SK-N-SH (cell line): ENCODE data around the gene DOCK8. TPM values are rescaled to one million over a fixed set of nuclear protein-coding genes. Genes with fewer than 3 reads are reported as not detected.

Experiments
- CTCF ChIA-PET: fragments of 300-600, 350-600 bp; formaldehyde crosslinking; extraction: SDS; loops from one replicate; lab custom pipeline; 2021; lab: Yijun Ruan, JAX
- POLR2A ChIA-PET: fragments of 350-600 bp; sonication (Branson Sonifier 250); formaldehyde crosslinking; extraction: SDS; loops from one replicate; lab custom pipeline; 2020; ENCODE audit warnings: antibody characterized with exemption, inconsistent platforms; lab: Yijun Ruan, JAX
- DNase-seq: peaks from one replicate; pipeline ENCODE4 v3.0.0; 2012
- H2AFZ ChIP-seq: fragments of 200-600 bp; sonication (generic); 2 replicates; pipeline ENCODE4 v1.8.1; 2016; ENCODE audit warnings: antibody characterized with exemption, mild to moderate bottlenecking, low read depth
- H3F3A ChIP-seq: fragments of 200-600 bp; sonication (generic); replicated peaks from 2 replicates; pipeline ENCODE3; 2016; ENCODE audit warnings: antibody characterized with exemption, mild to moderate bottlenecking; ENCODE audit not compliant: insufficient read depth
- H3K27ac ChIP-seq, 2 experiments: fragments of 200-500 bp in 1 of 2; fragments of 200-600 bp in 1 of 2; sonication (Bioruptor generic) in 1 of 2; sonication (generic), shearing (Covaris generic) in 1 of 2; 2 replicates each; pipeline versions ENCODE4 v1.5.1 to v1.6.1; 2014 to 2016; ENCODE audit warnings: low read depth in 2 of 2, inconsistent platforms in 1 of 2, low read length in 1 of 2, mild to moderate bottlenecking in 1 of 2, mixed read lengths in 1 of 2
- H3K27me3 ChIP-seq: fragments of 200-600 bp; sonication (generic), shearing (Covaris generic); 2 replicates; pipeline ENCODE4 v1.6.1; 2016; ENCODE audit warnings: mixed run types; ENCODE audit not compliant: insufficient read depth
- H3K36me3 ChIP-seq, 2 experiments: fragments of 200-500 bp in 1 of 2; fragments of 200-600 bp in 1 of 2; sonication (Bioruptor generic) in 1 of 2; sonication (generic) in 1 of 2; replicated peaks in 1 of 2; 2 replicates each; pipeline versions ENCODE3 to v1.5.1; 2014 to 2016; ENCODE audit warnings: low read length in 1 of 2, mild to moderate bottlenecking in 1 of 2; ENCODE audit not compliant: insufficient read depth in 2 of 2, control insufficient read depth in 1 of 2
- H3K4me1 ChIP-seq, 2 experiments: fragments of 200-500 bp in 1 of 2; fragments of 200-600 bp in 1 of 2; sonication (Bioruptor generic) in 1 of 2; sonication (generic), shearing (Covaris generic) in 1 of 2; 2 replicates each; pipeline versions ENCODE4 v1.5.1 to v1.6.1; 2014 to 2016; ENCODE audit warnings: low read depth in 1 of 2, low read length in 1 of 2, mixed run types in 1 of 2; ENCODE audit not compliant: insufficient read depth in 2 of 2, control insufficient read depth in 1 of 2
- H3K4me2 ChIP-seq: fragments of 200-600 bp; sonication (generic), shearing (Covaris generic); 2 replicates; pipeline ENCODE4 v1.6.1; 2017; ENCODE audit warnings: mixed run types
- H3K4me3 ChIP-seq, 2 experiments: fragments of 200-500 bp in 1 of 2; fragments of 200-600 bp in 1 of 2; sonication (Bioruptor generic) in 1 of 2; sonication (generic), shearing (Covaris generic) in 1 of 2; 2 replicates each; pipeline versions ENCODE4 v1.5.1 to v1.8.1; 2014 to 2016; ENCODE audit warnings: low read depth in 2 of 2, inconsistent platforms in 1 of 2, low read length in 1 of 2, mild to moderate bottlenecking in 1 of 2, mixed read lengths in 1 of 2, moderate library complexity in 1 of 2
- H3K79me2 ChIP-seq: fragments of 200-600 bp; sonication (generic); 2 replicates; pipeline ENCODE4 v1.8.1; 2017; ENCODE audit warnings: mild to moderate bottlenecking; ENCODE audit not compliant: insufficient read depth
- H3K9ac ChIP-seq: fragments of 200-600 bp; sonication (generic); 2 replicates; pipeline ENCODE4 v1.6.1; 2017; ENCODE audit warnings: mixed run types
- H3K9me2 ChIP-seq: fragments of 200-600 bp; sonication (generic); 2 replicates; pipeline ENCODE4 v1.6.1; 2017; ENCODE audit warnings: mixed run types
- H3K9me3 ChIP-seq: fragments of 200-600 bp; sonication (generic); 2 replicates; pipeline ENCODE4 v1.6.1; 2017; ENCODE audit warnings: mixed run types, mild to moderate bottlenecking, moderate library complexity
- H4K20me1 ChIP-seq: fragments of 200-600 bp; sonication (generic); 2 replicates; pipeline ENCODE4 v1.6.1; 2017; ENCODE audit warnings: mild to moderate bottlenecking, mixed run types; ENCODE audit not compliant: insufficient read depth
- EZH2phosphoT487 ChIP-seq: fragments of 200-600 bp; sonication (generic); IDR thresholded peaks from 2 replicates; pipeline ENCODE4 v1.6.1; 2017; ENCODE audit warnings: low read depth, mixed run types, mild to moderate bottlenecking, antibody characterized with exemption, moderate library complexity, borderline replicate concordance
- FOSL2 ChIP-seq: IDR thresholded peaks from 2 replicates; pipeline ENCODE4 v1.4.0; 2012; ENCODE audit warnings: low read depth, mild to moderate bottlenecking, moderate library complexity, borderline replicate concordance
- FOXJ3 ChIP-seq: sonication (generic); formaldehyde crosslinking; IDR thresholded peaks from 2 replicates; pipeline ENCODE4 v1.5.1; 2020; ENCODE audit warnings: mild to moderate bottlenecking, missing genetic modification reagents
- GATA2 ChIP-seq: sonication (generic); formaldehyde crosslinking; IDR thresholded peaks from 2 replicates; pipeline ENCODE4 v1.5.0; 2020; ENCODE audit warnings: mild to moderate bottlenecking, missing genetic modification reagents
- POLR2AphosphoS5 ChIP-seq: IDR thresholded peaks from 2 replicates; pipeline ENCODE4 v1.6.1; 2012; ENCODE audit warnings: low read depth, low read length
- RAD21 ChIP-seq: IDR thresholded peaks from 2 replicates; pipeline ENCODE4 v1.6.1; 2012; ENCODE audit warnings: mild to moderate bottlenecking, low read length
- RCOR1 ChIP-seq: fragments of 150-350 bp; IDR thresholded peaks from 2 replicates; pipeline ENCODE4 v1.6.1; 2017; ENCODE audit warnings: antibody characterized with exemption, low read length
- RFX5 ChIP-seq: IDR thresholded peaks from 2 replicates; pipeline ENCODE4 v1.6.1; 2012; ENCODE audit warnings: mild to moderate bottlenecking, improper control_type of control experiment, low read length
- SMC3 ChIP-seq: IDR thresholded peaks from 2 replicates; pipeline ENCODE4 v1.6.1; 2012; ENCODE audit warnings: low read depth, low read length, improper control_type of control experiment
- TAF1 ChIP-seq: IDR thresholded peaks from 2 replicates; pipeline ENCODE4 v1.6.1; 2012; ENCODE audit warnings: low read depth, mild to moderate bottlenecking, low read length, moderate library complexity, borderline replicate concordance
- WGBS: methylation state at CpG from one replicate; pipeline ENCODE4 v1.1.6; 2017; ENCODE audit warnings: low lambda C conversion rate; 5-methylcytosine and 5-hydroxymethylcytosine counted together
- polyA plus RNA-seq, 3 experiments: library from polyadenylated mRNA; depleted of rRNA; stranded (reverse); fragments of >200 nt; gene quantifications; 2 replicates each; pipeline ENCODE4 v1.2.3, GENCODE V29; 2012
- TF ChIP-seq, protein P1 (sequence below): IDR thresholded peaks from 2 replicates; pipeline ENCODE4; 2012
- TF ChIP-seq, protein P2 (sequence below): fragments of 150-350 bp; IDR thresholded peaks from 2 replicates; pipeline ENCODE4 v1.6.1; 2016; ENCODE audit warnings: mild to moderate bottlenecking, low read depth, low read length
- TF ChIP-seq, protein P3 (sequence below): IDR thresholded peaks from 2 replicates; pipeline ENCODE4 v1.4.0; 2012; ENCODE audit warnings: low read depth
- TF ChIP-seq, protein P4 (sequence below): fragments of 150-350 bp; IDR thresholded peaks from 2 replicates; pipeline ENCODE4 v1.6.1; 2017; ENCODE audit warnings: antibody characterized with exemption, low read length, low read depth, borderline replicate concordance
- TF ChIP-seq, protein P5 (sequence below): IDR thresholded peaks from 2 replicates; pipeline ENCODE4 v1.6.1; 2012; ENCODE audit warnings: mild to moderate bottlenecking, low read depth, low read length, moderate library complexity

DOCK8 gene
- polyA plus RNA-seq, 1 of the 3 experiments (the other 2 are of a cell fraction) = not detected

DNA sequence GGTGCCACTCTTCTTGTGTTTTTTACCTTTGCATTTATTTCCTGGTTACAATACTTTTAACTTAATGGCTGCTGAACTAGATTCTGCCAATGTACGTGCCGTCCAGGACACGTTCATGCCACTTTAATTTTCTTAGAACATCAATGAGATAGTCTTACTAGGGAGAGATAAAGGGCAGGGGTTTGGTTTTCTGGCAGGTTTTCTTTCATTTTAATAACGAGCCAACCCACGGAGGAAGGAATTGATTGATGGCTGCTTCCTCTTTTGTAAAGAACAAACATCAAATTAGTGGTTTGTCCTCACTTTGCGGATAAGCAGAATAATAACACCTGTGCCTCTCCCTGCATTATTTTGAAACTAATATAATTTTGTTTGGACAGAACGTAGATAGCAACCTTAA lies 135.7 kb downstream of the DOCK8 start:
- Histone ChIP-seq H3K36me3 (no peaks in the 10 kb centered on the region), H3F3A (no peaks in the 10 kb centered on the region), H3K9me3 (no peaks in the 10 kb centered on the region), H3K79me2 (no peaks in the 10 kb centered on the region), H2AFZ (no peak overlapping the region), H3K9ac (no peak overlapping the region), H3K9me2 (no peaks in the 10 kb centered on the region), H3K27me3 (peaks cover 50% of the 10 kb centered on the region), H3K4me3 (no peak overlapping the region), H3K27ac (no peak overlapping the region), H3K4me2 (no peak overlapping the region), H4K20me1 (no peaks in the 10 kb centered on the region), H3K4me1 (no peaks in the 10 kb centered on the region)
- TF ChIP-seq, protein P1, sequence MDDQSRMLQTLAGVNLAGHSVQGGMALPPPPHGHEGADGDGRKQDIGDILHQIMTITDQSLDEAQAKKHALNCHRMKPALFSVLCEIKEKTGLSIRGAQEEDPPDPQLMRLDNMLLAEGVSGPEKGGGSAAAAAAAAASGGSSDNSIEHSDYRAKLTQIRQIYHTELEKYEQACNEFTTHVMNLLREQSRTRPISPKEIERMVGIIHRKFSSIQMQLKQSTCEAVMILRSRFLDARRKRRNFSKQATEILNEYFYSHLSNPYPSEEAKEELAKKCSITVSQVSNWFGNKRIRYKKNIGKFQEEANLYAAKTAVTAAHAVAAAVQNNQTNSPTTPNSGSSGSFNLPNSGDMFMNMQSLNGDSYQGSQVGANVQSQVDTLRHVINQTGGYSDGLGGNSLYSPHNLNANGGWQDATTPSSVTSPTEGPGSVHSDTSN = no peak
- TF ChIP-seq FOSL2 (no peak), GATA2 (CRISPR knock-in tag) (no peak), POLR2AphosphoS5 (no peak), RCOR1 (no peak), SMC3 (no peak), EZH2phosphoT487 (no peak), FOXJ3 (CRISPR knock-in tag) (no peak), RAD21 (no peak), TAF1 (no peak), RFX5 (no peak)
- TF ChIP-seq, protein P2, sequence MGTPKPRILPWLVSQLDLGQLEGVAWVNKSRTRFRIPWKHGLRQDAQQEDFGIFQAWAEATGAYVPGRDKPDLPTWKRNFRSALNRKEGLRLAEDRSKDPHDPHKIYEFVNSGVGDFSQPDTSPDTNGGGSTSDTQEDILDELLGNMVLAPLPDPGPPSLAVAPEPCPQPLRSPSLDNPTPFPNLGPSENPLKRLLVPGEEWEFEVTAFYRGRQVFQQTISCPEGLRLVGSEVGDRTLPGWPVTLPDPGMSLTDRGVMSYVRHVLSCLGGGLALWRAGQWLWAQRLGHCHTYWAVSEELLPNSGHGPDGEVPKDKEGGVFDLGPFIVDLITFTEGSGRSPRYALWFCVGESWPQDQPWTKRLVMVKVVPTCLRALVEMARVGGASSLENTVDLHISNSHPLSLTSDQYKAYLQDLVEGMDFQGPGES = no peak
- TF ChIP-seq, protein P3, sequence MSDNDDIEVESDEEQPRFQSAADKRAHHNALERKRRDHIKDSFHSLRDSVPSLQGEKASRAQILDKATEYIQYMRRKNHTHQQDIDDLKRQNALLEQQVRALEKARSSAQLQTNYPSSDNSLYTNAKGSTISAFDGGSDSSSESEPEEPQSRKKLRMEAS = no peak
- TF ChIP-seq, protein P4, sequence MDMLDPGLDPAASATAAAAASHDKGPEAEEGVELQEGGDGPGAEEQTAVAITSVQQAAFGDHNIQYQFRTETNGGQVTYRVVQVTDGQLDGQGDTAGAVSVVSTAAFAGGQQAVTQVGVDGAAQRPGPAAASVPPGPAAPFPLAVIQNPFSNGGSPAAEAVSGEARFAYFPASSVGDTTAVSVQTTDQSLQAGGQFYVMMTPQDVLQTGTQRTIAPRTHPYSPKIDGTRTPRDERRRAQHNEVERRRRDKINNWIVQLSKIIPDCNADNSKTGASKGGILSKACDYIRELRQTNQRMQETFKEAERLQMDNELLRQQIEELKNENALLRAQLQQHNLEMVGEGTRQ = no peak
- TF ChIP-seq, protein P5, sequence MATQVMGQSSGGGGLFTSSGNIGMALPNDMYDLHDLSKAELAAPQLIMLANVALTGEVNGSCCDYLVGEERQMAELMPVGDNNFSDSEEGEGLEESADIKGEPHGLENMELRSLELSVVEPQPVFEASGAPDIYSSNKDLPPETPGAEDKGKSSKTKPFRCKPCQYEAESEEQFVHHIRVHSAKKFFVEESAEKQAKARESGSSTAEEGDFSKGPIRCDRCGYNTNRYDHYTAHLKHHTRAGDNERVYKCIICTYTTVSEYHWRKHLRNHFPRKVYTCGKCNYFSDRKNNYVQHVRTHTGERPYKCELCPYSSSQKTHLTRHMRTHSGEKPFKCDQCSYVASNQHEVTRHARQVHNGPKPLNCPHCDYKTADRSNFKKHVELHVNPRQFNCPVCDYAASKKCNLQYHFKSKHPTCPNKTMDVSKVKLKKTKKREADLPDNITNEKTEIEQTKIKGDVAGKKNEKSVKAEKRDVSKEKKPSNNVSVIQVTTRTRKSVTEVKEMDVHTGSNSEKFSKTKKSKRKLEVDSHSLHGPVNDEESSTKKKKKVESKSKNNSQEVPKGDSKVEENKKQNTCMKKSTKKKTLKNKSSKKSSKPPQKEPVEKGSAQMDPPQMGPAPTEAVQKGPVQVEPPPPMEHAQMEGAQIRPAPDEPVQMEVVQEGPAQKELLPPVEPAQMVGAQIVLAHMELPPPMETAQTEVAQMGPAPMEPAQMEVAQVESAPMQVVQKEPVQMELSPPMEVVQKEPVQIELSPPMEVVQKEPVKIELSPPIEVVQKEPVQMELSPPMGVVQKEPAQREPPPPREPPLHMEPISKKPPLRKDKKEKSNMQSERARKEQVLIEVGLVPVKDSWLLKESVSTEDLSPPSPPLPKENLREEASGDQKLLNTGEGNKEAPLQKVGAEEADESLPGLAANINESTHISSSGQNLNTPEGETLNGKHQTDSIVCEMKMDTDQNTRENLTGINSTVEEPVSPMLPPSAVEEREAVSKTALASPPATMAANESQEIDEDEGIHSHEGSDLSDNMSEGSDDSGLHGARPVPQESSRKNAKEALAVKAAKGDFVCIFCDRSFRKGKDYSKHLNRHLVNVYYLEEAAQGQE = no peak
- DNase-seq = no peak
- ChIA-PET CTCF (no interaction called here), POLR2A (no interaction called here)
- 5% methylated on average over 7 of the region's 7 CpGs for WGBS
